ENCODE measurements around the gene ZDHHC8.
"Not testable (repeated sequence)": the region's sequence is repeated elsewhere in the genome, so short reads cannot be mapped to it uniquely, and the experiment has no call there.

Gene ZDHHC8

DNA sequence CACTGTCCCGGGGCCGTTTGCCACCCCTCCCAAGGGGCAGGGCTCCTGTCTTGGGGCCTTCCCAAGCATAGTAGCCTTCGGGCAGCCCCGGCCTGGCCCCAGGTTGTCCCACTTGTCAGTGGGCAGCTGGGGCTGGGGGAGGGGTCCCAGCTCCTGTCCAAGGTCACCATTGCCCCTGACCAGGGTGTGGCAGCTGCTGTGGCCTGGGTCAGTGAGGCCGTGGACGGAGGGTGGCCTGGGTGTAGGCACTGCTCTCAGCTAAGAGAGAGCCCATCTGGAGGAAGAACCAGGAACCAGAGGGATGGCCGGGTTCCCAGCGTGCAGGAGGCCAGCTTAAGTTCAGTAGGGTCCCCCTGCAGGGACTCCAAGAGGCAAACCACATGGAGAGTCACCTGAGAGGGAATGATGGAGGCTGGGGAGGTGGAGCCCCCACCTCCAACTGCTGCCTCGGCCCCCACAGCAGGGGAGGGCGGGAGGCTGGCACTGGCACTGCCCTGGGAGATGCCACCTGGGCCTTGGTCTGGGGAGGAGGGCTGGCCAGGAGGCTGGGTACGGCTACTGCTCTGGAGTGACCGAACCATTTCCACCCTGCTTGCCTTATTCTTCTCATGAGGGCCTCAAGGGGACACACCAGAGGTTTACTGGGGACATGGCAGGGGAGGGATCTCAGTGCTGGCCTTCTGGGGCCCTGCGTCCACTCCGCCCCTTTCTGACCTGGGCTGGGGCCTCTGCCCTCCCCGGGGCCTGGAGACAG, 26.0 kb downstream of the ZDHHC8 start:
- H3K4me3 ChIP-seq (replicated peaks in 1 of 2; ENCODE audit: low read depth in 2 of 2, low read length in 2 of 2) = no peak overlapping the region
- DNase-seq (ENCODE audit: low read depth in 2 of 2) = no peak
- no peak for TF ChIP-seq CTCF (IDR thresholded peaks at IDR 0.05; ENCODE audit: low read depth, low read length)

- DNase-seq (ENCODE audit: low read depth in 2 of 2) = no peak
- H3K4me3 ChIP-seq (replicated peaks in 1 of 2; ENCODE audit: low read depth in 2 of 2, low read length in 2 of 2) = no peak overlapping the region
- no peak for TF ChIP-seq CTCF (IDR thresholded peaks at IDR 0.05; ENCODE audit: low read depth, low read length)
These were observed 26.9 kb downstream of the ZDHHC8 start for GRCh38 chr22:20158391-20159036.

DNA sequence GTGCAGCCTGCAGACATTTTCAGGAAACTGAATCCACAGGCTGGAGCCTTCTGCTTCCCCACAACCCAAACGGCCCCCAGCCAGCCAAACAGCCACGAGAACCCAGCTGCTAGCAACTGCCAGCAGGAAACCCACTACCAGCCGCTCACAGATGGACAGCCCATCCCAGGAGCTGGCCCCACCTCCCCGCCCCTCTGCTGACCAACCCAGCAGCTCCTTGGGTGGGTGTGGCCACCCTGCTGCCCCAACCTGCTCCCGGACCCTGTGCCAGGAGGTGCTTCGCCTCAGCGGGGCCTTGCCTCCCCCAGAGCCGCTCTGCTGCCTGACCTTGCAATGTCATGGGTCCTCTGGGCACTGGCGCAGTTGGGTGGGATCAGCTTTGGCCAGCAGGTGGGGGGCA, 27.5 kb downstream of the ZDHHC8 start:
- TF ChIP-seq CTCF (IDR thresholded peaks at IDR 0.05; ENCODE audit: low read depth, low read length) = no peak
- H3K4me3 ChIP-seq (replicated peaks in 1 of 2; ENCODE audit: low read depth in 2 of 2, low read length in 2 of 2) = no peak overlapping the region

GRCh38 chr22:20159531-20159930, 27.9 kb downstream of the ZDHHC8 start:
- not testable (repeated sequence) for H3K4me3 ChIP-seq (replicated peaks in 1 of 2; ENCODE audit: low read depth in 2 of 2, low read length in 2 of 2); DNase-seq (ENCODE audit: low read depth in 2 of 2)

More for the DNA sequence above, 27.5 kb downstream of the ZDHHC8 start:
- no peak for DNase-seq (ENCODE audit: low read depth in 2 of 2)

- no peak for TF ChIP-seq CTCF (IDR thresholded peaks at IDR 0.05; ENCODE audit: low read depth, low read length)
- no peak overlapping the region for H3K4me3 ChIP-seq (replicated peaks in 1 of 2; ENCODE audit: low read depth in 2 of 2, low read length in 2 of 2)
- DNase-seq (ENCODE audit: low read depth in 2 of 2) = no peak
These were observed 28.4 kb downstream of the ZDHHC8 start for GRCh38 chr22:20160041-20160440.

GRCh38 chr22:20164863-20165262, 33.3 kb downstream of the ZDHHC8 start:
- no peak for DNase-seq (ENCODE audit: low read depth in 2 of 2)
- no peak for TF ChIP-seq CTCF (IDR thresholded peaks at IDR 0.05; ENCODE audit: low read depth, low read length)
- no peak overlapping the region for H3K4me3 ChIP-seq (replicated peaks in 1 of 2; ENCODE audit: low read depth in 2 of 2, low read length in 2 of 2)

DNA sequence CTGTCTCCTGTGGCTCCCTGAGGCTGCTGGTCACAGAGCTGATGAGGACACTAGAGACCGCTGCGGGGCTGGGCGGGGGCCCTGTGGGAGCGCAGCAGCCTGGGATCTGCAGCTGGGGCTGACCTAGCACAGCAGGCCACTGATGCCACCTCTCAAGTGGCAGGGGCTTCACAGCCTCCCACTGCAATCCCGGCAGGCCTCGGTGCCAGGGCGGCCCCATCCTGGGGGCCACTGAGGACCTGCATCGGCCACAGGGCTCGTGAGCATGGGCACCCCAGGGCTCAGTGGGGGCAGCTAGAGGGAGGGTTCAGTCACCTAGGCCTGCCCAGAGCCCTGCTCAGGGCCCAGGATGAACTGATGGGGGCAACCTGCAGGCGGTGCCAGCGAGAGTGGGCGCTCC, 33.8 kb downstream of the ZDHHC8 start:
- H3K4me3 ChIP-seq (replicated peaks in 1 of 2; ENCODE audit: low read depth in 2 of 2, low read length in 2 of 2) = no peak overlapping the region
- DNase-seq (ENCODE audit: low read depth in 2 of 2) = no peak
- TF ChIP-seq CTCF (IDR thresholded peaks at IDR 0.05; ENCODE audit: low read depth, low read length) = no peak

Measured in cardiac fibroblast (primary cell).